Liver (tissue), 9 donors: ENCODE measurements around the gene EXOC3L1. TPM values are rescaled to one million over a fixed set of nuclear protein-coding genes. Genes with fewer than 3 reads are reported as not detected.

Experiments used
- DNase-seq: peaks from one replicate; pipeline ENCODE4 v3.0.0-alpha.2; 2017; ENCODE audit warnings: low spot score
- H3K27ac ChIP-seq, 2 donors: one replicate each; pipeline ENCODE4 v1.7.0; 2013; ENCODE audit warnings: inconsistent platforms in 2 of 2, low read length in 2 of 2, control low read depth in 1 of 2, low read depth in 1 of 2, mild to moderate bottlenecking in 1 of 2
- H3K27me3 ChIP-seq, 4 donors: one replicate each; pipeline versions ENCODE4 v1.6.1 to v1.7.0; 2013; ENCODE audit warnings: low read length in 3 of 4, inconsistent platforms in 1 of 4, mild to moderate bottlenecking in 1 of 4, moderate library complexity in 1 of 4; ENCODE audit not compliant: control insufficient read depth in 4 of 4, insufficient read depth in 4 of 4
- H3K36me3 ChIP-seq, 4 donors: one replicate each; pipeline versions ENCODE4 v1.6.1 to v1.7.0; 2013; ENCODE audit warnings: low read length in 3 of 4, mild to moderate bottlenecking in 3 of 4, low read depth in 1 of 4, moderate library complexity in 1 of 4; ENCODE audit not compliant: control insufficient read depth in 4 of 4, insufficient read depth in 3 of 4
- H3K4me1 ChIP-seq, 4 donors: one replicate each; pipeline versions ENCODE4 v1.6.1 to v1.7.0; 2013; ENCODE audit warnings: low read length in 3 of 4, mild to moderate bottlenecking in 3 of 4, moderate library complexity in 1 of 4; ENCODE audit not compliant: control insufficient read depth in 4 of 4, insufficient read depth in 4 of 4
- H3K4me3 ChIP-seq, 3 donors: one replicate each; pipeline versions ENCODE4 v1.6.1 to v1.7.0; 2013; ENCODE audit warnings: low read length in 3 of 3, control low read depth in 1 of 3, low read depth in 1 of 3, mild to moderate bottlenecking in 1 of 3
- H3K9ac ChIP-seq, 2 donors: one replicate each; pipeline ENCODE4 v1.7.0; 2013; ENCODE audit warnings: low read length in 2 of 2, mild to moderate bottlenecking in 2 of 2, moderate library complexity in 2 of 2, control low read depth in 1 of 2, low read depth in 1 of 2
- H3K9me3 ChIP-seq, 4 donors: one replicate each; pipeline versions ENCODE4 v1.6.1 to v1.7.0; 2013; ENCODE audit warnings: low read length in 3 of 4; ENCODE audit not compliant: control insufficient read depth in 4 of 4
- ATF3 ChIP-seq: IDR thresholded peaks from 2 replicates; pipeline ENCODE4 v1.6.1; 2016; ENCODE audit warnings: antibody characterized with exemption
- FOXA2 ChIP-seq: IDR thresholded peaks from 2 replicates; pipeline ENCODE4 v1.6.1; 2016; ENCODE audit warnings: antibody characterized with exemption
- JUND ChIP-seq, 2 donors: IDR thresholded peaks; 2 replicates each; pipeline ENCODE4 v1.6.1; 2016; ENCODE audit warnings: antibody characterized with exemption in 2 of 2
- MAX ChIP-seq: IDR thresholded peaks from 2 replicates; pipeline ENCODE4 v1.6.1; 2016; ENCODE audit warnings: antibody characterized with exemption
- RXRA ChIP-seq, 2 donors: IDR thresholded peaks; 2 replicates each; pipeline ENCODE4 v1.6.1; 2017 to 2018; ENCODE audit warnings: antibody characterized with exemption in 2 of 2, mild to moderate bottlenecking in 1 of 2
- WGBS: extraction: QIAGEN DNeasy Blood & Tissue Kit; methylation state at CpG from one replicate; pipeline ENCODE4 v1.1.7; 2013; 5-methylcytosine and 5-hydroxymethylcytosine counted together
- polyA plus RNA-seq, 2 donors: library from polyadenylated mRNA; stranded (reverse) in 1 of 2; unstranded in 1 of 2; fragments of 200-250 nt in 1 of 2; fragments of >200 nt in 1 of 2; fragmentation: Nextera tagmentation in 1 of 2; extraction: Ambion mirVana in 1 of 2; gene quantifications; one replicate each; pipeline versions ENCODE4 v1.2.1 to v1.2.3, GENCODE V29; 2013 to 2015
- total RNA-seq, 2 donors: library from RNA; depleted of rRNA; stranded (reverse); fragments of >200 nt; gene quantifications; one replicate each; pipeline ENCODE4 v1.2.3, GENCODE V29; 2014
- TF ChIP-seq, protein P1 (sequence below): IDR thresholded peaks from 2 replicates; pipeline ENCODE4 v1.6.1; 2016; ENCODE audit warnings: antibody characterized with exemption
- TF ChIP-seq, protein P2 (sequence below): fragments of 150-350 bp; IDR thresholded peaks from 2 replicates; pipeline ENCODE4 v1.5.1; 2017; ENCODE audit warnings: improper control_type of control experiment, low read depth, low read length; ENCODE audit not compliant: missing input control
- donor health status: healthy.
- donor health status: healthy.
- donor health status: healthy.
- donor health status: healthy.
- donor health status: healthy.

Gene EXOC3L1
- total and polyA plus RNA-seq, 4 donors: 1.1 to 3.7 (median 2.8) TPM

- no peak for TF ChIP-seq ATF3
- TF ChIP-seq, protein P1, sequence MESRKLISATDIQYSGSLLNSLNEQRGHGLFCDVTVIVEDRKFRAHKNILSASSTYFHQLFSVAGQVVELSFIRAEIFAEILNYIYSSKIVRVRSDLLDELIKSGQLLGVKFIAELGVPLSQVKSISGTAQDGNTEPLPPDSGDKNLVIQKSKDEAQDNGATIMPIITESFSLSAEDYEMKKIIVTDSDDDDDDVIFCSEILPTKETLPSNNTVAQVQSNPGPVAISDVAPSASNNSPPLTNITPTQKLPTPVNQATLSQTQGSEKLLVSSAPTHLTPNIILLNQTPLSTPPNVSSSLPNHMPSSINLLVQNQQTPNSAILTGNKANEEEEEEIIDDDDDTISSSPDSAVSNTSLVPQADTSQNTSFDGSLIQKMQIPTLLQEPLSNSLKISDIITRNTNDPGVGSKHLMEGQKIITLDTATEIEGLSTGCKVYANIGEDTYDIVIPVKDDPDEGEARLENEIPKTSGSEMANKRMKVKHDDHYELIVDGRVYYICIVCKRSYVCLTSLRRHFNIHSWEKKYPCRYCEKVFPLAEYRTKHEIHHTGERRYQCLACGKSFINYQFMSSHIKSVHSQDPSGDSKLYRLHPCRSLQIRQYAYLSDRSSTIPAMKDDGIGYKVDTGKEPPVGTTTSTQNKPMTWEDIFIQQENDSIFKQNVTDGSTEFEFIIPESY: no peak
- no peak for TF ChIP-seq MAX
- TF ChIP-seq, protein P2, sequence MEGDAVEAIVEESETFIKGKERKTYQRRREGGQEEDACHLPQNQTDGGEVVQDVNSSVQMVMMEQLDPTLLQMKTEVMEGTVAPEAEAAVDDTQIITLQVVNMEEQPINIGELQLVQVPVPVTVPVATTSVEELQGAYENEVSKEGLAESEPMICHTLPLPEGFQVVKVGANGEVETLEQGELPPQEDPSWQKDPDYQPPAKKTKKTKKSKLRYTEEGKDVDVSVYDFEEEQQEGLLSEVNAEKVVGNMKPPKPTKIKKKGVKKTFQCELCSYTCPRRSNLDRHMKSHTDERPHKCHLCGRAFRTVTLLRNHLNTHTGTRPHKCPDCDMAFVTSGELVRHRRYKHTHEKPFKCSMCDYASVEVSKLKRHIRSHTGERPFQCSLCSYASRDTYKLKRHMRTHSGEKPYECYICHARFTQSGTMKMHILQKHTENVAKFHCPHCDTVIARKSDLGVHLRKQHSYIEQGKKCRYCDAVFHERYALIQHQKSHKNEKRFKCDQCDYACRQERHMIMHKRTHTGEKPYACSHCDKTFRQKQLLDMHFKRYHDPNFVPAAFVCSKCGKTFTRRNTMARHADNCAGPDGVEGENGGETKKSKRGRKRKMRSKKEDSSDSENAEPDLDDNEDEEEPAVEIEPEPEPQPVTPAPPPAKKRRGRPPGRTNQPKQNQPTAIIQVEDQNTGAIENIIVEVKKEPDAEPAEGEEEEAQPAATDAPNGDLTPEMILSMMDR: no peak
- Histone ChIP-seq H3K27ac (no peak overlapping the region), H3K36me3 (peaks cover 15 to 46% (median 29%) of the 10 kb centered on the region in 4 donors), H3K4me3 (no peak overlapping the region), H3K27me3 (no peaks in the 10 kb centered on the region), H3K9me3 (no peaks in the 10 kb centered on the region), H3K9ac (no peak overlapping the region), H3K4me1 (peaks cover 6 to 35% (median 23%) of the 10 kb centered on the region in 4 donors)
- 98% methylated on average over 1 of the region's 1 CpG for WGBS
- DNase-seq: no peak
Observed at GRCh38 chr16:67196881-67197280, 6.9 kb upstream of the EXOC3L1 start.

DNA sequence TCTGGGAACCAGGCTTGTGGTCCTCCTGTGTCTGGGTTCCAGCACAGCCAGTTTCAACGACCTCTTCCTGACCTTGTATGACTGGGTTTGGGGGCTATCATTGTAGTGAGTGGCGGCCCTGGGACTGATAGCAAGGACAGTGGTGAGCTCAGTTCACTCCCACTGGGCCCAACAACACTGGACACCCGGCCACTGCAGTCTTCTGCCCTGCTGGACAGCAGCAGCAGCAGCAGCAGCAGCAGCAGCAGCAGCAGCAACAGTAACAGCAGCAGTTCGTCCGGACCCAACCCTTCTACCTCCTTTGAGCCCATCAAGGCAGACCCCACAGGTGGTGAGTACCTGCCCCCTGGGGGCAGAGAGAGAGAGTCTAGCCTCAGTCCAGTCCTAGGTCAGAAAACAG is 5.7 kb upstream of the EXOC3L1 start:
- WGBS: 85% methylated on average over 5 of the region's 5 CpGs
- Histone ChIP-seq H3K27me3 (no peaks in the 10 kb centered on the region), H3K9me3 (no peaks in the 10 kb centered on the region), H3K27ac (no peak overlapping the region), H3K36me3 (peaks cover 11 to 42% (median 27%) of the 10 kb centered on the region in 4 donors), H3K4me3 (no peak overlapping the region), H3K9ac (no peak overlapping the region), H3K4me1 (peaks cover 8 to 42% (median 28%) of the 10 kb centered on the region in 4 donors)
- DNase-seq: no peak
- TF ChIP-seq, protein P2: no peak
- TF ChIP-seq RXRA (IDR thresholded peaks at IDR 0.05): no peak
- TF ChIP-seq, protein P1: no peak
- no peak for TF ChIP-seq FOXA2
- no peak for TF ChIP-seq JUND (IDR thresholded peaks at IDR 0.05)
